ENCODE data around the gene FOLR3.

DNA sequence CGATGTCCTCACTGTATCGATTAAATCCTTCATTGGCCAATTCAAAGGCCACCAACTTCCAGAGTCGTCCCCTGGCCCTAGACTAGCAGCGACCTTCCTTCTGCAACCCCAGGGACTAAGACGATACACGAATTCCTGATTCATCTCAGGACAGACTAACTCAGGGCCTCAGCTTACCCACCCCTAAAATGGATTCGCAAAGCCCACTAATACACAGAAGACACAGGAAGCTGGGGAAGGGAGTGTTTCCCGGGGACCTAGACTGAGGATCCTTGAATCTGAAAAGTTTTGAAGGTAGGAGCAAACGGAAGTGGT, 32.9 kb upstream of the FOLR3 start:
- TF ChIP-seq POLR2AphosphoS5 (IDR thresholded peaks at IDR 0.05) = no peak
- TF ChIP-seq, protein P1, sequence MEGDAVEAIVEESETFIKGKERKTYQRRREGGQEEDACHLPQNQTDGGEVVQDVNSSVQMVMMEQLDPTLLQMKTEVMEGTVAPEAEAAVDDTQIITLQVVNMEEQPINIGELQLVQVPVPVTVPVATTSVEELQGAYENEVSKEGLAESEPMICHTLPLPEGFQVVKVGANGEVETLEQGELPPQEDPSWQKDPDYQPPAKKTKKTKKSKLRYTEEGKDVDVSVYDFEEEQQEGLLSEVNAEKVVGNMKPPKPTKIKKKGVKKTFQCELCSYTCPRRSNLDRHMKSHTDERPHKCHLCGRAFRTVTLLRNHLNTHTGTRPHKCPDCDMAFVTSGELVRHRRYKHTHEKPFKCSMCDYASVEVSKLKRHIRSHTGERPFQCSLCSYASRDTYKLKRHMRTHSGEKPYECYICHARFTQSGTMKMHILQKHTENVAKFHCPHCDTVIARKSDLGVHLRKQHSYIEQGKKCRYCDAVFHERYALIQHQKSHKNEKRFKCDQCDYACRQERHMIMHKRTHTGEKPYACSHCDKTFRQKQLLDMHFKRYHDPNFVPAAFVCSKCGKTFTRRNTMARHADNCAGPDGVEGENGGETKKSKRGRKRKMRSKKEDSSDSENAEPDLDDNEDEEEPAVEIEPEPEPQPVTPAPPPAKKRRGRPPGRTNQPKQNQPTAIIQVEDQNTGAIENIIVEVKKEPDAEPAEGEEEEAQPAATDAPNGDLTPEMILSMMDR (IDR thresholded peaks at IDR 0.05) = no peak
